GM12873 (cell line): Measurements from ENCODE around the gene ITIH4.

ENCODE experiments used
- CTCF ChIP-seq: IDR thresholded peaks from 2 replicates; pipeline ENCODE4 v1.5.1; 2012; ENCODE audit warnings: low read depth, mild to moderate bottlenecking, moderate library complexity, low read length, control low read depth; ENCODE audit not compliant: insufficient read depth; ENCODE audit errors: missing control alignments

ITIH4 gene

DNA sequence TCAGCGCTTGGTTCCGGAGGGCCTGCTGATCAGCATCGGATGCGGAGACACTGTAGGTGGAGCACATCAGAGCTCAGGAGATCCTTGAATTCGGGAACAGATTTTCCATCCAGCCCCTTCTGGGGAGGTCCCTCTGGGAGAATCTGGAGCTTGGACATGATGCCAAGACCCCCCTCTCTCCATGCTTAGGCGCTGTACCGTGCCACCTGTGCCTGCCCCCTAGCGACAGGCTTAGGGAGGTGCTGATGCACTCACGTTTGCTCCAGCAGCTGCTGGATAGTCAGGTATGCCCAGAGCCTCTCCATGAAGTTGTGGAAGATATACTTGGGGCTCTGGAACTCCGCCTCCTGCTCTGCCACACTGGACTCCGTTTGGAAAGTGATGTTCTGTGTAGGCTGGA lies 9.7 kb downstream of the ITIH4 start:
- TF ChIP-seq CTCF: peak; percentile 92

DNA sequence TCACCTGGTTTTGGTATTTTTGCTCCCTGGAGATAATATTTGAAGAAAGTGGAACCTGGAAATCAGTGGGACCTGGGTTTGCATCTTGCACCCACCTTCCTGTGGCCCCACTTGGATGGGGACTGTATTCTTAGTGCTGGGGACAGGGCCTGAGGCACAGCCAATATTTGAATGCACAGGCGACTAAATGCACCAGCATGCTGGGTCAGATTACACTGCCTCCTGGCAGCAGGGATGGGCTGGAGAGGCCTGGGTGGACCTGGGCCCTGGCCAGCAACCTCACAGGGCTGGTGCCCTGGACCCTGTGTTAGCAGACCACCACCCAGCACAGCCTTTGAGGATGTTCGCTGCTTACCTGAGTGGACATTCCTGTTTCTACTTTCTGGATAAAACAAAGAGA lies 10.5 kb downstream of the ITIH4 start:
- TF ChIP-seq CTCF: no peak

DNA sequence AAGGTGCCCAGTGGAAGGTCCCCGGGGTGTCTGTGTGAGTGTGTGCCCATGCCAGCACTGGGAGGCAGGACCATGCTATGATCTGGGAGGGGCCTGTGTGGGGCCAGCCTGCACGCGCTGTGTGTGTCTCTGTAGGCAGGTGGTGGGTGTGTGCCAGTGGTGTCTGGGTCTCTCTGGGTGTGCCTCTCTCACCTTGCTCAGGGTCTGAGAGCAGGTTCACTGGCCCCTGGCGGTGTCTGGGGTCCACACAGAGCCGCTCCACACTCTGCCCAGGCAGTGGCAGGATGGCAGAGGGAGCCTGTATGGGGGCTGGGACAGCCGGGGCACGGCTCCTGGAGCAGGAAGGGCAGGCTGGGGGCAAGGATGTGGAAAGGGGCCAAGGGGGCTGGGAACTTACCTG lies 12.6 kb downstream of the ITIH4 start:
- TF ChIP-seq CTCF: no peak

DNA sequence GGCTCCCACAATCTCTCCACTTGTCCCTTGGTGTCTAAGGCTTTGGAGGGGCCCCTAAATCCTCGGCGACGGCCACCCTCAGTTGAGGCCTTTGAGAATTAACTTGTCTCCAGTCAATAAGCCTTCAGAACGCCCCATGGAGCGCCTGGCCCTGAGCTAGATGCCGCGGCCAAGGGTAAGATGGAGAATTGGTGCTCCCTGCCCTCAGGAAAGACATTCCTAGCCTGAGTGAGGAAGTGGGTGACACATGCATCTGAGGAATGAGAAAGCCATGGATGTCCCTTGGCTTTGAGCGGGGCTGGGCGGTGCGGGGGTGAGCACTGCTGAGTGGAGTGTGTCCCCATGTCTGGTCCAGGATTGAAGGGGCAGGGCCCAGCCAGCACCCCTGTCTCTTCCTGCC lies 13.3 kb downstream of the ITIH4 start:
- TF ChIP-seq CTCF: no peak

GRCh38 chr3:52816654-52817053 lies 13.8 kb downstream of the ITIH4 start:
- TF ChIP-seq CTCF: no peak

- TF ChIP-seq CTCF: no peak
These were observed 14.3 kb downstream of the ITIH4 start for GRCh38 chr3:52816199-52816598.

DNA sequence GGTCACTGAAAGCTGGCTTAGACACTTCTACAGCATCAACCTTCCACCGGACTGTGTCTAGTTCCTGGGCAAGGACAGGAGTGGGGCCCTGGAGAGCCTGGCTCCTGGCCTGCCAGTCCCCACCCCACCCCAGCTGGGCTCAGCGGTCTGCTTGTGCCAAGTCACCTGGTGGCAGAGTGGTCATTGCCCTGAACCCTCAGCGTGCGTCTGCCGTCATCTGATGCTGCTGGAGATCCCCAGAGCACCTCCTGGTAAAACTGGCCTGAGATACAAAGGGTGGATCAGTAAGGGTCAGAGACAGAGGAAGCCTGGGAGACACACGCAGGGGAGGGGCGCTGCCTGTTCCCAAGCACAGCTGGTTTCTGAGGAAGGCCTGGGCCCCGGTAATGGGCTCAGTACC lies 16.7 kb downstream of the ITIH4 start:
- no peak for TF ChIP-seq CTCF

- no peak for TF ChIP-seq CTCF
These were observed 18.9 kb downstream of the ITIH4 start for GRCh38 chr3:52811452-52812011.
